DND-41 (cell line): ENCODE measurements around the gene DEPDC1.

ENCODE experiments used
- ATAC-seq: fragments of 200-7000 bp; cut with Tn5 transposase; 3 replicates; pipeline ENCODE4 v1.9.1; 2021; ENCODE audit warnings: low read depth; ENCODE audit not compliant: insufficient read depth
- DNase-seq: peaks from one replicate; pipeline ENCODE4 v3.0.0-alpha.2; 2020
- H2AFZ ChIP-seq: 2 replicates; pipeline ENCODE4 v1.6.0; 2012; ENCODE audit warnings: low read depth, low read length
- H3K27ac ChIP-seq: 2 replicates; pipeline ENCODE4 v1.5.1; 2012; ENCODE audit warnings: low read length, inconsistent platforms
- H3K27me3 ChIP-seq: fragments of 200-600 bp; sonication (generic); 2 replicates; pipeline ENCODE4 v1.6.0; 2012; ENCODE audit warnings: low read length, mild to moderate bottlenecking, inconsistent platforms; ENCODE audit not compliant: insufficient read depth, poor library complexity
- H3K36me3 ChIP-seq: 2 replicates; pipeline ENCODE4 v1.5.1; 2012; ENCODE audit warnings: low read length, inconsistent platforms; ENCODE audit not compliant: insufficient read depth
- H3K4me1 ChIP-seq: 2 replicates; pipeline ENCODE4 v1.5.1; 2012; ENCODE audit warnings: mild to moderate bottlenecking, low read length; ENCODE audit not compliant: insufficient read depth
- H3K4me2 ChIP-seq: 2 replicates; pipeline ENCODE4 v1.6.0; 2012; ENCODE audit warnings: mild to moderate bottlenecking, moderate library complexity, low read length, inconsistent platforms; ENCODE audit not compliant: insufficient read depth
- H3K4me3 ChIP-seq, 2 experiments: fragments of 200-600 bp in 1 of 2; shearing (Covaris generic) in 1 of 2; 2 replicates each; pipeline ENCODE4 v1.5.1; 2012 to 2016; ENCODE audit warnings: inconsistent platforms in 2 of 2, low read length in 2 of 2, mild to moderate bottlenecking in 2 of 2, low read depth in 1 of 2, moderate library complexity in 1 of 2
- H3K79me2 ChIP-seq: 2 replicates; pipeline ENCODE4 v1.6.0; 2012; ENCODE audit warnings: low read length, inconsistent platforms; ENCODE audit not compliant: insufficient read depth
- H3K9ac ChIP-seq: 2 replicates; pipeline ENCODE4 v1.6.0; 2012; ENCODE audit warnings: low read depth, mild to moderate bottlenecking, inconsistent platforms, low read length, moderate library complexity
- H3K9me3 ChIP-seq: 2 replicates; pipeline ENCODE4 v1.5.1; 2012; ENCODE audit warnings: low read length, moderate library complexity, mild to moderate bottlenecking, inconsistent platforms; ENCODE audit not compliant: insufficient read depth, severe bottlenecking
- H4K20me1 ChIP-seq: 2 replicates; pipeline ENCODE4 v1.6.0; 2012; ENCODE audit warnings: low read length; ENCODE audit not compliant: insufficient read depth
- EZH2 ChIP-seq: IDR thresholded peaks from 3 replicates; pipeline ENCODE4 v1.6.1; 2012; ENCODE audit warnings: borderline replicate concordance, low read depth, mild to moderate bottlenecking, moderate library complexity, low read length, inconsistent platforms; ENCODE audit not compliant: severe bottlenecking
- TF ChIP-seq, protein P1 (sequence below): IDR thresholded peaks from 2 replicates; pipeline ENCODE4 v1.5.1; 2012; ENCODE audit warnings: borderline replicate concordance, low read length, moderate library complexity, mild to moderate bottlenecking; ENCODE audit not compliant: poor library complexity, severe bottlenecking; ENCODE audit errors: extremely low read depth

DEPDC1 gene

DNA sequence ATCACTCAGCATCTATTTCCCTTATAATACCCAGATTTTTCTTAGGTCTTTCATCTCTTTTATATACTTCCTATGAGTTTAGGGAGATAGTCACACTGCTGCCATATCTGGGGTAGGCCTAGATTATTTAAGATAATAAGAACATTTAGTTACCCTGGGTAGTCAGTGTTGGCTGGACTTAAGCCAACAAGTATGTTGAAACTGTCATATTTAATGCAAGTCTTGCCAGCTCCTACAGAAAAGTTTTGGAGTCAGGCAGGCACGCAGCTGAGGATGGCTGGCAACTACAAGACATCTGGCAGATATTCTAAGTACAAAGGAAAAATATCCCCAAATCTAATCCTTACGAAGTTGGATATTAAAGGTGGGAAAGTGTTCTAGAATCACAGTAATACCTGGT, 19.2 kb upstream of the DEPDC1 start:
- H3K9ac ChIP-seq = no peak overlapping the region
- H3K79me2 ChIP-seq = no peaks in the 10 kb centered on the region
- H3K36me3 ChIP-seq = no peaks in the 10 kb centered on the region
- TF ChIP-seq EZH2 = no peak
- TF ChIP-seq, protein P1, sequence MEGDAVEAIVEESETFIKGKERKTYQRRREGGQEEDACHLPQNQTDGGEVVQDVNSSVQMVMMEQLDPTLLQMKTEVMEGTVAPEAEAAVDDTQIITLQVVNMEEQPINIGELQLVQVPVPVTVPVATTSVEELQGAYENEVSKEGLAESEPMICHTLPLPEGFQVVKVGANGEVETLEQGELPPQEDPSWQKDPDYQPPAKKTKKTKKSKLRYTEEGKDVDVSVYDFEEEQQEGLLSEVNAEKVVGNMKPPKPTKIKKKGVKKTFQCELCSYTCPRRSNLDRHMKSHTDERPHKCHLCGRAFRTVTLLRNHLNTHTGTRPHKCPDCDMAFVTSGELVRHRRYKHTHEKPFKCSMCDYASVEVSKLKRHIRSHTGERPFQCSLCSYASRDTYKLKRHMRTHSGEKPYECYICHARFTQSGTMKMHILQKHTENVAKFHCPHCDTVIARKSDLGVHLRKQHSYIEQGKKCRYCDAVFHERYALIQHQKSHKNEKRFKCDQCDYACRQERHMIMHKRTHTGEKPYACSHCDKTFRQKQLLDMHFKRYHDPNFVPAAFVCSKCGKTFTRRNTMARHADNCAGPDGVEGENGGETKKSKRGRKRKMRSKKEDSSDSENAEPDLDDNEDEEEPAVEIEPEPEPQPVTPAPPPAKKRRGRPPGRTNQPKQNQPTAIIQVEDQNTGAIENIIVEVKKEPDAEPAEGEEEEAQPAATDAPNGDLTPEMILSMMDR = no peak
- no peaks in the 10 kb centered on the region for H3K27me3 ChIP-seq
- no peak overlapping the region for H3K4me2 ChIP-seq
- DNase-seq (no peak), ATAC-seq (no peak)
- no peaks in the 10 kb centered on the region for H3K9me3 ChIP-seq
- no peak overlapping the region for H3K27ac ChIP-seq
- H2AFZ ChIP-seq = no peak overlapping the region
- no peaks in the 10 kb centered on the region for H4K20me1 ChIP-seq
- no peak overlapping the region for H3K4me3 ChIP-seq
- H3K4me1 ChIP-seq = no peaks in the 10 kb centered on the region

DNA sequence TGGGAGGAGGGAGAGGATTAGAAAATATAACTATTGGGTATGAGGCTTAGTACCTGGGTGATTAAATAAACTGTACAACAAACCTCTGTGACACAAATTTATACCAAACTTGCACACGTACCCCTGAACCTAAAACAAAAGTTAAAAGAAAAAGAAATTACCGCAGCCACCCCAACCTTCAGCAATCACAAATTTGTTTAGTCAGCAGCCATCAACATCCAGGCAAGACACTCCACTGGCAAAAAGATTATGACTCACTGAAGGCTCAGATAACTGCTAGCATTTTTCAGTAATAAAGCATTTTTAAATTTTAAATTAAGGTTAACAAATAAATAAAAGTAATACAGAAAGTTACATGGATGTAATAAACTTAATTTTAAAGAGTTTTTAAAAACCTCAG, 14.4 kb upstream of the DEPDC1 start:
- no peak overlapping the region for H3K4me3 ChIP-seq
- H4K20me1 ChIP-seq = no peaks in the 10 kb centered on the region
- ATAC-seq = no peak
- H3K4me1 ChIP-seq = no peaks in the 10 kb centered on the region
- H3K27me3 ChIP-seq = no peaks in the 10 kb centered on the region
- no peaks in the 10 kb centered on the region for H3K36me3 ChIP-seq
- H3K9me3 ChIP-seq = no peaks in the 10 kb centered on the region
- no peak overlapping the region for H3K9ac ChIP-seq
- H2AFZ ChIP-seq = no peak overlapping the region
- no peak overlapping the region for H3K27ac ChIP-seq
- H3K4me2 ChIP-seq = no peak overlapping the region
- DNase-seq = no peak
- H3K79me2 ChIP-seq = no peaks in the 10 kb centered on the region
- TF ChIP-seq EZH2 = no peak
- TF ChIP-seq, protein P1 = no peak

DNA sequence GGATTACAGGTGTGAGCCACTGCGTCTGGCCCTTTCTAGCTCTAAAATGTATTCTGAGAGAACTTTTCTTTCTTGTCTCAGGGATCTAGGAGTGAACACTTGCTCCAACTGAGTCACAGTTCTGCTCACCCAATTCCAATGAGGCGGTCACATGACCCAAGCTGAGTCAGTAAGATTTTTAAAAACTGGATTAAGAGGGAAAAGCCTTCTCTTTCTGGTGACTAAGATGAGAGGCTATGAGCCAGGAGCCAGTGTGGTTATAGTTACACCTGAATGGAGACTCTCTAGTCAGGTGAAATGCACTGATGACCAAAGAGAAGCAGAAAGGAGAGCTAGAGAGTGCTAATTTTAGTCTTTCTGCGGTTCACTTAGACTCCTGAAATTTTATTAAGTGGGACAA, 9.5 kb upstream of the DEPDC1 start:
- H3K9ac ChIP-seq = no peak overlapping the region
- H3K4me3 ChIP-seq = no peak overlapping the region
- TF ChIP-seq, protein P1 = no peak
- TF ChIP-seq EZH2 = no peak
- DNase-seq = no peak
- no peak overlapping the region for H3K4me2 ChIP-seq
- no peaks in the 10 kb centered on the region for H3K36me3 ChIP-seq
- no peak overlapping the region for H3K27ac ChIP-seq
- no peaks in the 10 kb centered on the region for H4K20me1 ChIP-seq
- H2AFZ ChIP-seq = no peak overlapping the region
- no peaks in the 10 kb centered on the region for H3K9me3 ChIP-seq
- H3K27me3 ChIP-seq = no peaks in the 10 kb centered on the region
- no peak for ATAC-seq
- no peaks in the 10 kb centered on the region for H3K79me2 ChIP-seq
- no peaks in the 10 kb centered on the region for H3K4me1 ChIP-seq

DNA sequence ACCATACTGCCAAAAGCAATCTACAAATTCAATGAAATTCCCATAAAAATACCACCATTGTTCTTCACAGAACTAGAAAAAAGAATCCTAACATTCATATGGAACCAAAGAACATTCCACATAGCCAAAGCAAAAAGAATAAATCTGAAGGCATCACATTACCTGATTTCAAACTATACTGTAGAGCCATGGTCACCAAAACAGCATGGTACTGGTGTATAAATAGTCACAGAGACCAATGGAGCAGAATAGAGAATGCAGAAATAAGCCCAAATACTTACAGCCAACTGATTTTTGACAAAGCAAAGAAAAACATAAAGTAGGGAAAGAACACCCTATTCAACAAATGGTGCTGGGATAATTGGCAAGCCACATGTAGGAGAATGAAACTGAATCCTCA, 6.2 kb upstream of the DEPDC1 start:
- H3K9ac ChIP-seq = no peak overlapping the region
- no peaks in the 10 kb centered on the region for H3K4me1 ChIP-seq
- no peaks in the 10 kb centered on the region for H4K20me1 ChIP-seq
- H3K4me2 ChIP-seq = no peak overlapping the region
- H3K36me3 ChIP-seq = no peaks in the 10 kb centered on the region
- H3K27ac ChIP-seq = no peak overlapping the region
- DNase-seq (no peak), ATAC-seq (no peak)
- no peak overlapping the region for H2AFZ ChIP-seq
- no peaks in the 10 kb centered on the region for H3K79me2 ChIP-seq
- no peak overlapping the region for H3K4me3 ChIP-seq
- no peaks in the 10 kb centered on the region for H3K9me3 ChIP-seq
- no peak for TF ChIP-seq EZH2
- TF ChIP-seq, protein P1 = no peak
- H3K27me3 ChIP-seq = no peaks in the 10 kb centered on the region
